SU-DHL-6 (cell line): ENCODE results near the gene BMP4.

Experiments
- H2AFZ ChIP-seq: fragments of 200-600 bp; sonication (generic); 2 replicates; pipeline ENCODE4 v1.6.1; 2014; ENCODE audit warnings: low read depth, mild to moderate bottlenecking, moderate library complexity, mixed read lengths, antibody characterized with exemption, low read length; ENCODE audit not compliant: severe bottlenecking
- H3F3A ChIP-seq: fragments of 200-600 bp; shearing (Covaris generic); 2 replicates; pipeline ENCODE4 v1.6.0; 2016; ENCODE audit warnings: antibody characterized with exemption, mild to moderate bottlenecking; ENCODE audit not compliant: insufficient read depth
- H3K27ac ChIP-seq: fragments of 200-600 bp; sonication (generic); 2 replicates; pipeline ENCODE4 v1.5.1; 2016; ENCODE audit warnings: low read depth, mild to moderate bottlenecking, low read length, moderate library complexity, mixed read lengths
- H3K27me3 ChIP-seq: fragments of 200-600 bp; sonication (generic), shearing (Covaris generic); 2 replicates; pipeline ENCODE4 v1.6.0; 2014; ENCODE audit warnings: mild to moderate bottlenecking, low read length
- H3K36me3 ChIP-seq: fragments of 200-600 bp; sonication (generic); 2 replicates; pipeline ENCODE4 v1.6.1; 2014; ENCODE audit warnings: mild to moderate bottlenecking, low read length, mixed read lengths
- H3K4me2 ChIP-seq: fragments of 300-600, 200-600 bp; shearing (Covaris generic), sonication (generic); 2 replicates; pipeline ENCODE4 v1.6.0; 2014; ENCODE audit warnings: low read length, low read depth, mild to moderate bottlenecking; ENCODE audit not compliant: poor library complexity, severe bottlenecking
- H3K4me3 ChIP-seq: fragments of 200-600 bp; sonication (generic); 2 replicates; pipeline ENCODE4 v1.5.1; 2014; ENCODE audit warnings: antibody characterized with exemption, low read length, mild to moderate bottlenecking, mixed read lengths; ENCODE audit not compliant: insufficient read depth, poor library complexity, severe bottlenecking
- H3K79me2 ChIP-seq: fragments of 200-600 bp; sonication (generic); 2 replicates; pipeline ENCODE4 v1.6.1; 2014; ENCODE audit warnings: mild to moderate bottlenecking, low read length, moderate library complexity; ENCODE audit not compliant: insufficient read depth
- H3K9ac ChIP-seq: fragments of 200-600 bp; sonication (generic); 2 replicates; pipeline ENCODE4 v1.7.0; 2014; ENCODE audit warnings: mild to moderate bottlenecking, low read length
- H3K9me2 ChIP-seq: fragments of 200-600 bp; sonication (generic); replicated peaks from 2 replicates; pipeline ENCODE4 v1.6.1; 2014; ENCODE audit warnings: low read length; ENCODE audit not compliant: insufficient read depth
- H3K9me3 ChIP-seq: fragments of 200-600 bp; sonication (generic); 2 replicates; pipeline ENCODE4 v1.6.1; 2014; ENCODE audit warnings: low read length, mixed read lengths; ENCODE audit not compliant: insufficient read depth
- H4K20me1 ChIP-seq: fragments of 200-600 bp; sonication (generic); 2 replicates; pipeline ENCODE4 v1.6.1; 2014; ENCODE audit warnings: low read depth, mild to moderate bottlenecking, antibody characterized with exemption, low read length, moderate library complexity, mixed read lengths
- CTCF ChIP-seq: fragments of 200-600 bp; sonication (generic); IDR thresholded peaks from one replicate; pipeline ENCODE4 v1.5.1; 2017; ENCODE audit warnings: antibody characterized with exemption, mild to moderate bottlenecking, low read length, moderate library complexity; ENCODE audit not compliant: insufficient read depth, poor library complexity, severe bottlenecking
- EZH2phosphoT487 ChIP-seq: fragments of 200-600 bp; sonication (generic), shearing (Covaris generic); conservative IDR thresholded peaks from 2 replicates; pipeline ENCODE4 v1.6.1; 2018; ENCODE audit warnings: mild to moderate bottlenecking, antibody characterized with exemption, low read length, moderate library complexity, mixed read lengths

BMP4 gene

DNA sequence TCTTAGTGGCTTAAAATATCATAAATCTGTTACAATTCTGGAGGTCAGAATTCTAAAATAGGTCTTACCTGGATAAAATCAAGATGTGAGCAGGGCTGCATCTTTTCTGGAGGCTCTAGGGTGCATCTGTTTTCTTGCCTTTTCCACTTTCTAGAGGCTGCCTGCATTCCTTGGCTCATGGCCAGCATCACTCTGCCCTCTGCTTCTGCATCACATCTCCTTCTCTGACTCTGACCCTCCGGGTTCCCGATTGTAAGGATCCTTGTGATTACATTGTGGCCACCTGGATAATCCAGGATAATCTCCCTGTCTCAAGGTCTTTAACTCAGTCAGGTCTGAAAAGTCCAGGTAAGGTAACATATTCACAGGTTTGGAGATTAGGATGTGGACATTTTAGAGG is 11.0 kb upstream of the BMP4 start:
- no peaks in the 10 kb centered on the region for H4K20me1 ChIP-seq
- H3K9me3 ChIP-seq = no peaks in the 10 kb centered on the region
- H3K4me3 ChIP-seq = no peak overlapping the region
- no peaks in the 10 kb centered on the region for H3K79me2 ChIP-seq
- H3F3A ChIP-seq = no peaks in the 10 kb centered on the region
- no peak overlapping the region for H3K4me2 ChIP-seq
- H3K27me3 ChIP-seq = no peaks in the 10 kb centered on the region
- no peaks in the 10 kb centered on the region for H3K36me3 ChIP-seq
- TF ChIP-seq CTCF (no peak), EZH2phosphoT487 (no peak)
- H3K27ac ChIP-seq = no peak overlapping the region
- no peaks in the 10 kb centered on the region for H3K9me2 ChIP-seq
- no peak overlapping the region for H3K9ac ChIP-seq
- no peak overlapping the region for H2AFZ ChIP-seq

- TF ChIP-seq EZH2phosphoT487 = no peak
- TF ChIP-seq CTCF = no peak
- Histone ChIP-seq H3K9ac (no peak overlapping the region), H3K27ac (no peak overlapping the region), H2AFZ (no peak overlapping the region), H3K36me3 (no peaks in the 10 kb centered on the region), H3K9me3 (no peaks in the 10 kb centered on the region), H3K27me3 (no peaks in the 10 kb centered on the region), H4K20me1 (no peaks in the 10 kb centered on the region), H3K4me3 (no peak overlapping the region), H3K9me2 (no peaks in the 10 kb centered on the region), H3K4me2 (no peak overlapping the region), H3F3A (no peaks in the 10 kb centered on the region), H3K79me2 (no peaks in the 10 kb centered on the region)
Observed at GRCh38 chr14:53964249-53964648, 7.6 kb upstream of the BMP4 start.

DNA sequence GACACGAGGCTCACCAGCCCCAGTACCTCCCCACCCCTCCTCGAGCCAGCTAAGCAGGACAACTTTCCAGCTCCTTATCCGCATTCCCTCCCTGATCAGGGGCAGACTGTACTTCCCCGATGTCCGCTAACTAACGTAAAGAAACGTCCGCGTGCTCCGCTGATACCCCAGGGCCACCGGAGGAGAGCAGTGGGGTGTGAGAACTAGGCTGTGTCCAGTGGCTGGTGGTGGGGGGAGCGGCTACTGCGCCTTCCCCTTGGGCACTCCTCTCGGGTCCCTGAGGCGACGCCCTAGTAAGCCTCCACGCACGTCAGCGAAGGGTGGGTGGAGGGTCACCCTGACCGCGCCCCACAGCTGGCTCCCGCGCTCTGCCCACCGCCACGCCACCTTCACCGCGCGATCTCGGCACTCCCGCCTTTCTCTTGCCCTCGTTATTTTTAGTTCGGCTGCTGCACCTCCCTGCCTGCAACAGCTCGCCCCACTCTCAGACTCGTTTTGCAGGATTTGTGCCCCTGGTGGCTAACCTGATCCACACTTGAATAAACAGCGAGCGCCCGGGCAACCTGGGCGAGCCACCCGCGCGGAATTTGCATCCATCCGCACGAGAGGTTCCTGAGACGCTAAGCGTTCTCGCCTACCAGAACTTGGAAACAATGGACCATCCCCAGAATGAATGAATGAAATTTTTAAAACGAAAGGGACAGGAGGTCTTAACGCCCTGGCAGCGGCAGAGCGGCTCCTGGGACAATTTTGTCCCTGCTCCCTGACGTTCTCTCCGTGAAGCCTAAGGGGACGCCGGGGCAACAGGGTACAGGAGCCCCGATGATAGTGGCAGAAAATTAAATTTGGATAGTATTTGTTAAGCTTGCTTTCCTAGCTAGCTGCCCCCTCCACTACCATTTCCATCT is 6.9 kb upstream of the BMP4 start:
- no peak overlapping the region for H3K4me2 ChIP-seq
- TF ChIP-seq EZH2phosphoT487 (no peak), CTCF (no peak)
- H3K9me2 ChIP-seq = no peaks in the 10 kb centered on the region
- H3K36me3 ChIP-seq = no peaks in the 10 kb centered on the region
- no peak overlapping the region for H3K9ac ChIP-seq
- no peaks in the 10 kb centered on the region for H3F3A ChIP-seq
- no peak overlapping the region for H3K4me3 ChIP-seq
- H4K20me1 ChIP-seq = no peaks in the 10 kb centered on the region
- no peak overlapping the region for H2AFZ ChIP-seq
- no peak overlapping the region for H3K27ac ChIP-seq
- H3K79me2 ChIP-seq = no peaks in the 10 kb centered on the region
- no peaks in the 10 kb centered on the region for H3K9me3 ChIP-seq
- H3K27me3 ChIP-seq = no peaks in the 10 kb centered on the region
